NCI-H345 (cell line): Measurements from ENCODE around the gene SLC9A3.
"Not testable (repeated sequence)": the region's sequence is repeated elsewhere in the genome, so short reads cannot be mapped to it uniquely, and the experiment has no call there.

ENCODE experiments used
- DNase-seq: peaks from one replicate; lab custom pipeline; 2025; lab: John Stamatoyannopoulos, UW

The SLC9A3 gene

GRCh38 chr5:525916-526315, 1.7 kb upstream of the SLC9A3 start:
- no peak for DNase-seq

GRCh38 chr5:524973-525761, 918 bp upstream of the SLC9A3 start:
- no peak for DNase-seq

GRCh38 chr5:523441-524222, 617 bp downstream of the SLC9A3 start:
- peak; percentile 32 for DNase-seq

GRCh38 chr5:522899-523440, 1.3 kb downstream of the SLC9A3 start:
- DNase-seq = peak; percentile 90

- DNase-seq = no peak
These were observed 2.1 kb downstream of the SLC9A3 start for GRCh38 chr5:522116-522515.

- no peak for DNase-seq
These were observed 2.6 kb downstream of the SLC9A3 start for GRCh38 chr5:521680-522079.

- DNase-seq = no peak
These were observed 3.4 kb downstream of the SLC9A3 start for GRCh38 chr5:520850-521226.

GRCh38 chr5:520196-520849, 3.9 kb downstream of the SLC9A3 start:
- no peak for DNase-seq

GRCh38 chr5:518721-519120, 5.5 kb downstream of the SLC9A3 start:
- DNase-seq = no peak

- DNase-seq = no peak
These were observed 6.6 kb downstream of the SLC9A3 start for GRCh38 chr5:517535-518100.

GRCh38 chr5:516980-517379, 7.3 kb downstream of the SLC9A3 start:
- DNase-seq = no peak

- no peak for DNase-seq
These were observed 7.8 kb downstream of the SLC9A3 start for GRCh38 chr5:516338-516925.

- DNase-seq = no peak
These were observed 8.9 kb downstream of the SLC9A3 start for GRCh38 chr5:515273-515836.

- DNase-seq = no peak
These were observed 9.6 kb downstream of the SLC9A3 start for GRCh38 chr5:514673-515072.

GRCh38 chr5:514101-514485, 10.2 kb downstream of the SLC9A3 start:
- DNase-seq = no peak

- no peak for DNase-seq
These were observed 10.8 kb downstream of the SLC9A3 start for GRCh38 chr5:513216-514100.

GRCh38 chr5:511476-511875, 12.8 kb downstream of the SLC9A3 start:
- DNase-seq = no peak

- no peak for DNase-seq
These were observed 13.7 kb downstream of the SLC9A3 start for GRCh38 chr5:510521-510920.

- DNase-seq = no peak
These were observed 14.6 kb downstream of the SLC9A3 start for GRCh38 chr5:509611-510185.

- not testable (repeated sequence) for DNase-seq
These were observed 16.2 kb downstream of the SLC9A3 start for GRCh38 chr5:507986-508575.
